A549 (cell line): Measurements from ENCODE around the gene TNFSF15.

Experiments used
- CHD2 ChIP-seq: fragments of 150-350 bp; IDR thresholded peaks from 2 replicates; pipeline ENCODE4 v1.6.1; 2014; ENCODE audit warnings: low read length; ENCODE audit not compliant: partially characterized antibody
- CTCF ChIP-seq: fragments of >200 bp; sonication (Bioruptor Twin); formaldehyde crosslinking; IDR thresholded peaks from 3 replicates; pipeline ENCODE4 v1.5.1; 2016
- EP300 ChIP-seq, 2 experiments: fragments of >200 bp; sonication (Bioruptor Twin); formaldehyde crosslinking; IDR thresholded peaks; 2 replicates in 1 of 2; 3 replicates in 1 of 2; pipeline ENCODE4 v1.6.1; 2016 to 2017
- MAX ChIP-seq: IDR thresholded peaks from 2 replicates; pipeline ENCODE4 v1.6.1; 2012
- MAZ ChIP-seq: fragments of 150-350 bp; IDR thresholded peaks from 2 replicates; pipeline ENCODE4 v1.6.1; 2014; ENCODE audit warnings: antibody characterized with exemption, low read depth, low read length, borderline replicate concordance
- POLR2A ChIP-seq: IDR thresholded peaks from 2 replicates; pipeline ENCODE4 v1.6.1; 2012; ENCODE audit warnings: mild to moderate bottlenecking, low read length
- RAD21 ChIP-seq, 2 experiments: fragments of >200 bp in 1 of 2; sonication (Bioruptor Twin) in 1 of 2; formaldehyde crosslinking in 1 of 2; IDR thresholded peaks in 1 of 2; conservative IDR thresholded peaks in 1 of 2; 2 replicates in 1 of 2; 3 replicates in 1 of 2; pipeline ENCODE4 v1.6.1; 2012 to 2018; ENCODE audit warnings: inconsistent platforms in 1 of 2

- TF ChIP-seq CHD2 (no peak), CTCF (no peak), MAZ (no peak), RAD21 (conservative IDR thresholded peaks at IDR 0.05 in 1 of 2, IDR thresholded peaks at IDR 0.05 in 1 of 2) (no peak), POLR2A (no peak), EP300 (IDR thresholded peaks at IDR 0.05) (no peak), MAX (no peak)
These were observed 14.5 kb downstream of the TNFSF15 start for GRCh38 chr9:114791312-114791711.
